GM12873 (cell line): ENCODE measurements around the gene HOXC5.

Experiments
- TF ChIP-seq, protein P1 (sequence below): IDR thresholded peaks from 2 replicates; pipeline ENCODE4 v1.5.1; 2012; ENCODE audit warnings: low read depth, mild to moderate bottlenecking, moderate library complexity, low read length, control low read depth; ENCODE audit not compliant: insufficient read depth; ENCODE audit errors: missing control alignments

Gene HOXC5

DNA sequence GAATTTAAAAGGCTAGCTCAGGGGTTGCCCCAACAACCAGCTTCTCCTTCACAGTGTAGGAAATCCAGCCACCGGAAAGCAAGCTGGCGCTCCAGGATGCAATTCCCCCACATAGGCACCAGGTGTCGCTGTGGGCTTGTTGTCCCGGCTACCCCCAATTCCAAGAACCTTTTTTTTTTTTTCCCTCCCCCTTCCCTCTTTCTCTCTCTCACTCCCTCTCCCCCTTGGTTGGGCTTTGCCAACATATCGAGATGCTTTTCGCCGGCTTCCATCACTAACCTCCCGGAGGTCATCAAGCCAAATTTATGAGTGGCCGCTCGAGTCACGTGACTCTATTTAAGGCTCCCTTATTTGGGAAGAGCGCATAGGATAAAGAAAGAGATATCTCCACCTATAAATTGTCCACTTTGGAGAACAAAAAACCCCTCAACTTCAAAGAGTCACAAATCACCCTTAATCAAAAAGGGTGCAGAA is at the start of gene HOXC5:
TSS of gene HOXC5 (plus strand) at position 424 of the 474 bp plus-strand sequence. CDS start 73 bp downstream, outside the sequence.
- TF ChIP-seq, protein P1, sequence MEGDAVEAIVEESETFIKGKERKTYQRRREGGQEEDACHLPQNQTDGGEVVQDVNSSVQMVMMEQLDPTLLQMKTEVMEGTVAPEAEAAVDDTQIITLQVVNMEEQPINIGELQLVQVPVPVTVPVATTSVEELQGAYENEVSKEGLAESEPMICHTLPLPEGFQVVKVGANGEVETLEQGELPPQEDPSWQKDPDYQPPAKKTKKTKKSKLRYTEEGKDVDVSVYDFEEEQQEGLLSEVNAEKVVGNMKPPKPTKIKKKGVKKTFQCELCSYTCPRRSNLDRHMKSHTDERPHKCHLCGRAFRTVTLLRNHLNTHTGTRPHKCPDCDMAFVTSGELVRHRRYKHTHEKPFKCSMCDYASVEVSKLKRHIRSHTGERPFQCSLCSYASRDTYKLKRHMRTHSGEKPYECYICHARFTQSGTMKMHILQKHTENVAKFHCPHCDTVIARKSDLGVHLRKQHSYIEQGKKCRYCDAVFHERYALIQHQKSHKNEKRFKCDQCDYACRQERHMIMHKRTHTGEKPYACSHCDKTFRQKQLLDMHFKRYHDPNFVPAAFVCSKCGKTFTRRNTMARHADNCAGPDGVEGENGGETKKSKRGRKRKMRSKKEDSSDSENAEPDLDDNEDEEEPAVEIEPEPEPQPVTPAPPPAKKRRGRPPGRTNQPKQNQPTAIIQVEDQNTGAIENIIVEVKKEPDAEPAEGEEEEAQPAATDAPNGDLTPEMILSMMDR, result peak; percentile 97

DNA sequence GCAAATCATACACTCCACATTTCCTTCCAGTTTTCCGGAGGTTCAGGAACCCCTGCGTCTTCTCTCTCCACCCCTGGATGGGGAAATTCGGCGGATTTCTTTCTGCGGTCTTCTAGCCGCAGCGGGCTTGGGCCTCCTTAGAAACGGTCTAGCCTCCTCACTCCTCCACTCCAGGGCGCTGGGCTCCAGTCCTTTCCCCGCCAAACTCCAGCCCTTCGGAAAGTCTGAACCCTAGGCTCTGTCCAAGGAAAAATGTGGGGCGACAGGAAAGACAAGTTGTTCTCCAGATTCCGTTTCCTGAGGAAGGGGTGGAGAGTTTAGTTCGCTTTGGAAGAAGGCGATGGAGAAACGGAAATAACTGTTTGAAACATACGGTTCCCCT is 49.3 kb upstream of the HOXC5 start:
- TF ChIP-seq, protein P1, result no peak

DNA sequence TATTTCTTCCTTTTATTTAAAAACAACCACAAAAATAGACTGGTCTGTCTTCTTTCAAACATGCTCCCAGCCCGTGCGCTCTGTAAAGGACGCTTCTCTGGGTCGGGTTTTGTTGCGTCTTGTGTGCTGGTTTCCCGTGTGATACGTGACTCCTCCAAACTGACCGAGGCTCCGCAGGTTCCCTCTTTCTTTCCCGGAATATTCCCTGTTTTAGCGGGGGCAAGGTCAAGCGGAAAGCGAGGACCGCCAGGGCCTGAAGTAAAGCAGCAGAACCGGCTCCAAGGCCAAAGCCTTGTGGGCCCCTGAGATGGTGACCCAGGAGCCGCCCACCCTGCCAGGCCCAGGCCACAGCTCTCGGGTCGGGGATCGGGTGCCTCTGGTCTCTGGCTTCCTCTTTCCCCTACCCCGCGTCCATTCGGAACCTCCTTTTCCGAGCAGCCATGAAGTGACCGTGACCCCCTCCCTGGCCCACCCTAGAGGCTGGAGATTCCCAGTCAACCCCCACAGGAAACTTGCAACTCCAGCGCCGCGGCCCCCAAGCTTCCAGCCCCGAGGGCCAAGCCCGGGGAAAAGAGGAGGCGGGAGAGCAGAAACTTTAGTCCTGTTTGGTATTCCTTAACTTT is 48.8 kb upstream of the HOXC5 start:
- TF ChIP-seq, protein P1, result no peak

DNA sequence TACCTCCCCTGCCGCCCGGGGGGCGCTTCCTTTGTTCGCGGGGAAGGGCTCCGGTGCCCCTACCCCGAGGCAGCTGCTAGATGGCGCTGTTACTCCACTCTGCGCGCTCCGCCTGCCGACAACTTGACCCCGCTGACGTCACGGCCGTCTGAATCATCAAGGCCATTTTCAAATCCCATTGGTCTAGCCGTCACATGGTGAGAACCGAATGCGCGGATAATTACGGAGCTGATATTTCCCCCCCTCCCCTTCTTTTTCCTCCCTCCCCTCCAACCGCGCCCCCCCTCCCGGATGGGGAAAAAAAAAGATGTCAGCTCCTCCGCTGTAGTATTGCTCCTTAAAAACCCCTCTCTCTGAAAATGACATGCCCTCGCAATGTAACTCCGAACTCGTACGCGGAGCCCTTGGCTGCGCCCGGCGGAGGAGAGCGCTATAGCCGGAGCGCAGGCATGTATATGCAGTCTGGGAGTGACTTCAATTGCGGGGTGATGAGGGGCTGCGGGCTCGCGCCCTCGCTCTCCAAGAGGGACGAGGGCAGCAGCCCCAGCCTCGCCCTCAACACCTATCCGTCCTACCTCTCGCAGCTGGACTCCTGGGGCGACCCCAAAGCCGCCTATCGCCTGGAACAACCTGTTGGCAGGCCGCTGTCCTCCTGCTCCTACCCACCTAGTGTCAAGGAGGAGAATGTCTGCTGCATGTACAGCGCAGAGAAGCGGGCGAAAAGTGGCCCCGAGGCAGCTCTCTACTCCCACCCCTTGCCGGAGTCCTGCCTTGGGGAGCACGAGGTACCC is 47.8 kb upstream of the HOXC5 start, which contains the start of gene HOXC10:
TSS of gene HOXC10 (plus strand) at position 246 of the 791 bp plus-strand sequence. CDS start at position 360, 114 bp downstream.
- TF ChIP-seq, protein P1, result peak; percentile 69

DNA sequence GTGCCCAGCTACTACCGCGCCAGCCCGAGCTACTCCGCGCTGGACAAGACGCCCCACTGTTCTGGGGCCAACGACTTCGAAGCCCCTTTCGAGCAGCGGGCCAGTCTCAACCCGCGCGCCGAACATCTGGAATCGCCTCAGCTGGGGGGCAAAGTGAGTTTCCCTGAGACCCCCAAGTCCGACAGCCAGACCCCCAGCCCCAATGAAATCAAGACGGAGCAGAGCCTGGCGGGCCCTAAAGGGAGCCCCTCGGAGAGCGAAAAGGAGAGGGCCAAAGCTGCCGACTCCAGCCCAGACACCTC is 47.2 kb upstream of the HOXC5 start:
- TF ChIP-seq, protein P1, result no peak

DNA sequence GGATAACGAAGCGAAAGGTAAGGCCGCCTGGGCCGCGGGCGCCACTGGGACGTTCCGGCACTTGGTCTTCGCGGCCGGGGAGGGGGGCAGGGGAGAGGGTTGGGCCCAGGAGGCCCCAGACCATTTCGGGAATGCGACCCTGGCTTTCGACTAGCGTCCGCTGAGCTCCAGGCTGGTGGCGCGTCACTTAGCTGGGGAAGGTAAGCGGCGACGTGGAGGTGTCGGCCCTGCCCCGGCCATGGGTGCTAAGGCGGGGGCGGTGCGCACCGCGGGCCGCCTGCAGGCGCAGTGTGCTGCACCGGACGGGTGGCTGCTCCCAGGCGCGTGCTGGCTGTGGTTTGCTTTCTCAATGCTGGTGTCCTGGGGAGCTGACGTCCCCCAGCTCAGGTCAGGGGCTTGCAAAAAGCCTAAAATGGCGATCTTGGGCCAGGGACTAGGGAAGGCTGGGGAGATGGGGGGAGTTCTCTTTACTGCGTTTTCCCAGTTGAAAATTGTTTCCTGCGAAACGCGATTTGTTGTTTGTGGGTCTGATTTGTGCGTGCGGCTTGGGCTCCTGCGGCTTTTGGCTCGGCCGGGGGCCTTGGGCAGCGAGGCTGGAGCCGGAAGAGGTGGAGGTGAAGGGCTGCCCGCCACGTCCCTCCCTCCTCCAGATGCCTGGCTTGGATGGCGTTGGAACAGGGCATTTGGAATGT is 46.7 kb upstream of the HOXC5 start:
- TF ChIP-seq, protein P1, result no peak
